B cell (primary cell): ENCODE results near the gene RNF227. TPM values are rescaled to one million over a fixed set of nuclear protein-coding genes. Genes with fewer than 3 reads are reported as not detected.

Experiments
- ATAC-seq: fragments of 200-7000 bp; cut with Tn5 transposase; one replicate; pipeline ENCODE4 v1.10.0; 2021; ENCODE audit warnings: low read depth, mild to moderate bottlenecking, moderate number of reproducible peaks, moderate library complexity
- CTCF ChIA-PET: fragments of 350-600 bp; sonication (Branson Sonifier 250); formaldehyde crosslinking; loops from one replicate; lab custom pipeline; 2021; ENCODE audit warnings: antibody characterized with exemption, inconsistent platforms; lab: Charles Lee
- POLR2A ChIA-PET: fragments of 350-600 bp; sonication (Branson Sonifier 250); formaldehyde crosslinking; loops from one replicate; lab custom pipeline; 2021; ENCODE audit warnings: antibody characterized with exemption; lab: Charles Lee
- DNase-seq: peaks from one replicate; pipeline ENCODE4 v3.0.0; 2013
- H2AFZ ChIP-seq: 2 replicates; pipeline ENCODE4 v1.6.1; 2012; ENCODE audit warnings: mild to moderate bottlenecking, low read depth, low read length; ENCODE audit not compliant: insufficient read depth, poor library complexity, severe bottlenecking
- H3K27ac ChIP-seq, 2 donors: 1 replicate in 1 of 2; 2 replicates in 1 of 2; pipeline ENCODE4 v1.5.1; 2012 to 2013; ENCODE audit warnings: low read length in 2 of 2, mild to moderate bottlenecking in 2 of 2, moderate library complexity in 1 of 2
- H3K27me3 ChIP-seq, 4 experiments: fragments of 200-600 bp in 1 of 4; sonication (generic) in 1 of 4; replicated peaks in 1 of 4; 1 replicate in 2 of 4; 2 replicates in 2 of 4; pipeline versions ENCODE4 v1.6.1 to v1.7.0; 2013 to 2016; ENCODE audit warnings: low read length in 3 of 4, mild to moderate bottlenecking in 2 of 4, mixed read lengths in 1 of 4, moderate library complexity in 1 of 4; ENCODE audit not compliant: insufficient read depth in 4 of 4, control insufficient read depth in 3 of 4; ENCODE audit errors: control extremely low read depth in 1 of 4
- H3K36me3 ChIP-seq, 2 experiments: replicated peaks in 1 of 2; 1 replicate in 1 of 2; 2 replicates in 1 of 2; pipeline versions ENCODE4 v1.6.1 to v1.7.1; 2013; ENCODE audit warnings: low read length in 1 of 2; ENCODE audit not compliant: insufficient read depth in 2 of 2, control insufficient read depth in 1 of 2; ENCODE audit errors: control extremely low read depth in 1 of 2, extremely low read depth in 1 of 2
- H3K4me1 ChIP-seq, 2 donors: fragments of 200-600 bp in 1 of 2; sonication (generic) in 1 of 2; 1 replicate in 1 of 2; 2 replicates in 1 of 2; pipeline versions ENCODE4 v1.5.1 to v1.6.1; 2013 to 2017; ENCODE audit warnings: low read length in 2 of 2; ENCODE audit not compliant: control insufficient read depth in 2 of 2, insufficient read depth in 2 of 2
- H3K4me2 ChIP-seq: replicated peaks from 2 replicates; pipeline ENCODE3; 2012; ENCODE audit warnings: mild to moderate bottlenecking, low read depth, low read length; ENCODE audit not compliant: poor library complexity, severe bottlenecking
- H3K4me3 ChIP-seq, 5 experiments: fragments of 200-600 bp in 1 of 5; sonication (generic) in 1 of 5; 1 replicate in 3 of 5; 2 replicates in 2 of 5; pipeline versions ENCODE4 v1.5.1 to v1.7.0; 2011 to 2016; ENCODE audit warnings: low read length in 4 of 5, mild to moderate bottlenecking in 4 of 5, low read depth in 2 of 5, control low read depth in 1 of 5, moderate library complexity in 1 of 5; ENCODE audit not compliant: insufficient read depth in 1 of 5; ENCODE audit errors: control extremely low read depth in 1 of 5, extremely low read depth in 1 of 5
- H3K79me2 ChIP-seq: fragments of 200-600 bp; sonication (generic); one replicate; pipeline ENCODE4 v1.6.0; 2016; ENCODE audit warnings: low read length; ENCODE audit not compliant: control insufficient read depth, insufficient read depth
- H3K9ac ChIP-seq: fragments of 200-600 bp; sonication (generic); 2 replicates; pipeline ENCODE4 v1.6.1; 2017; ENCODE audit warnings: mild to moderate bottlenecking, low read length, moderate library complexity
- H3K9me3 ChIP-seq, 3 donors: one replicate each; pipeline versions ENCODE4 v1.6.1 to v1.7.1; 2013; ENCODE audit warnings: low read length in 2 of 3; ENCODE audit not compliant: control insufficient read depth in 2 of 3, insufficient read depth in 1 of 3; ENCODE audit errors: control extremely low read depth in 1 of 3
- H4K20me1 ChIP-seq: 2 replicates; pipeline ENCODE4 v1.6.0; 2012; ENCODE audit warnings: mild to moderate bottlenecking, low read length; ENCODE audit not compliant: insufficient read depth, control insufficient read depth, poor library complexity, severe bottlenecking
- H3K27ac Mint-ChIP-seq: one replicate; pipeline ENCODE4 v1.8.0; 2021; ENCODE audit warnings: mixed read lengths
- H3K27me3 Mint-ChIP-seq: one replicate; pipeline ENCODE4 v1.8.0; 2021; ENCODE audit warnings: mixed read lengths
- H3K4me1 Mint-ChIP-seq: one replicate; pipeline ENCODE4 v1.8.0; 2021; ENCODE audit warnings: mixed read lengths
- H3K4me3 Mint-ChIP-seq: one replicate; pipeline ENCODE4 v1.8.0; 2021; ENCODE audit warnings: mixed read lengths
- H3K9me3 Mint-ChIP-seq: one replicate; pipeline ENCODE4 v1.8.0; 2022; ENCODE audit warnings: mixed read lengths; ENCODE audit not compliant: insufficient read depth
- EZH2 ChIP-seq: IDR thresholded peaks from 2 replicates; pipeline ENCODE4 v1.6.1; 2012; ENCODE audit warnings: borderline replicate concordance, low read depth, mild to moderate bottlenecking, moderate library complexity, low read length; ENCODE audit not compliant: insufficient read depth, poor library complexity, severe bottlenecking
- WGBS: methylation state at CpG from one replicate; pipeline ENCODE4 v1.1.5; 2013; ENCODE audit warnings: missing lambda C conversion rate; ENCODE audit not compliant: insufficient coverage; 5-methylcytosine and 5-hydroxymethylcytosine counted together
- intact Hi-C: fragments of 100-400 bp; cut with micrococcal nuclease; formaldehyde crosslinking; loops from one replicate; pipeline ENCODE4 v1.10.0; 2022
- polyA plus RNA-seq: library from polyadenylated mRNA; depleted of rRNA; stranded (reverse); fragments of >200 nt; gene quantifications from 2 replicates; pipeline ENCODE4 v1.2.3, GENCODE V29; 2012
- total RNA-seq, 2 donors: library from RNA; stranded (reverse); fragments of 120-200 nt in 1 of 2; gene quantifications; 1 replicate in 1 of 2; 2 replicates in 1 of 2; pipeline versions ENCODE4 v1.2.3 to v1.2.4, GENCODE V29; 2013 to 2022
- TF ChIP-seq, protein P1 (sequence below): fragments of 200-600 bp; IDR thresholded peaks from one replicate; pipeline ENCODE4 v1.8.0; 2022; ENCODE audit warnings: antibody characterized with exemption, mild to moderate bottlenecking

RNF227 gene
- total and polyA plus RNA-seq, 2 donors (not counting 1 experiment from before 2014, with no cell fraction given): 3.8 to 11.8 TPM

DNA sequence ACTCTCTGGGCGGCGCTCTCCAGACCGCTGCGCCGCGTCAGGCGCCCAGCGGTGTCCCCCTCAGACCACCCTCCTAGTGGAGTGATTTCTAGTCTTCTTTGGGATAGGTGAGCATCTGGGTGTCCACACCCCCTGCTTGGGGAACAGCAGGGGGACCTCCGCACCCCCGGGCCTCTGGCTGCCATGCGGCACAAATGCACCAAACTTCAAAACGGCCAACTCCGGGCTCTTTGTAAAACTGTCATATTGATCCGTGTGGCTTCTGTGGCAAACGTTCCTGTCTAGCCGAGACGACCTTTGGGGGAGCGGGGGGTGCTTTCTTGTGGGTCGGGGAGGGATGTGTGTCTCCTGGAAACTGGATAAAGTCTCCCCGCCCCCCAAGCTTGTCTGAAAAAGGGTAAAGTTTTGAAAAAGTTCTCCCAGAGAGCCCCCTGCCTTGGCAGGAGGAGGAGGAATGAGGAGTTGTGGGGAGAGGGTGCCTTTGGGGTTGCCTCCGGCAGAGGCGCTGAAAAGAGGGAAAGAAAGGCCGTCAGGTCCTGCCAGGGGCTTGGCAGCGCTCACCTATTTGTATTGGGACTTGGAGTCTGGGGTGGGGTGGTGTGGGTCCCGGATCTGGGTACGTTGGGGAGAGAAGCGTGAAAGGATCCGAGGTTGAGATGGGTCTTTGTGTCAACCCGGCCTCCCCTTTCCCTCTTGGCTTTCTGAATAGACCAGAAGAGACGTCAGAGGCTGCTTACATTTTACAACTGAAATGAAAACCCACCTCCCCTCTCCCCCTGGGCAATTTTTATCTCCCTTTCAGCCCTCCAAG lies 29.7 kb downstream of the RNF227 start:
- peaks cover 25 to 42% of the 10 kb centered on the region in 2 donors for H3K4me1 ChIP-seq
- ChIA-PET CTCF (interaction anchor here (0.8 to 1.4 kb wide), 6 partner anchors 18 to 171 kb away, joined by 3 to 5 read pairs (median 3); partner anchors contain the start of gene RNF227), POLR2A (interaction anchor here (0.8 to 1.4 kb wide), 2 partner anchors 29 kb away, joined by 4 to 8 read pairs; partner anchors contain the start of genes NAA38 and RNF227)
- no peak overlapping the region for H3K27ac Mint-ChIP-seq
- DNase-seq (peak; percentile 55), ATAC-seq (peak; percentile 3)
- TF ChIP-seq, protein P1, sequence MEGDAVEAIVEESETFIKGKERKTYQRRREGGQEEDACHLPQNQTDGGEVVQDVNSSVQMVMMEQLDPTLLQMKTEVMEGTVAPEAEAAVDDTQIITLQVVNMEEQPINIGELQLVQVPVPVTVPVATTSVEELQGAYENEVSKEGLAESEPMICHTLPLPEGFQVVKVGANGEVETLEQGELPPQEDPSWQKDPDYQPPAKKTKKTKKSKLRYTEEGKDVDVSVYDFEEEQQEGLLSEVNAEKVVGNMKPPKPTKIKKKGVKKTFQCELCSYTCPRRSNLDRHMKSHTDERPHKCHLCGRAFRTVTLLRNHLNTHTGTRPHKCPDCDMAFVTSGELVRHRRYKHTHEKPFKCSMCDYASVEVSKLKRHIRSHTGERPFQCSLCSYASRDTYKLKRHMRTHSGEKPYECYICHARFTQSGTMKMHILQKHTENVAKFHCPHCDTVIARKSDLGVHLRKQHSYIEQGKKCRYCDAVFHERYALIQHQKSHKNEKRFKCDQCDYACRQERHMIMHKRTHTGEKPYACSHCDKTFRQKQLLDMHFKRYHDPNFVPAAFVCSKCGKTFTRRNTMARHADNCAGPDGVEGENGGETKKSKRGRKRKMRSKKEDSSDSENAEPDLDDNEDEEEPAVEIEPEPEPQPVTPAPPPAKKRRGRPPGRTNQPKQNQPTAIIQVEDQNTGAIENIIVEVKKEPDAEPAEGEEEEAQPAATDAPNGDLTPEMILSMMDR: no peak
- TF ChIP-seq EZH2: no peak
- H3K4me3 Mint-ChIP-seq: no peak overlapping the region
- no peaks in the 10 kb centered on the region for H3K9me3 ChIP-seq
- H3K27me3 ChIP-seq: no peaks in the 10 kb centered on the region
- peaks cover 3% of the 10 kb centered on the region for H3K4me1 Mint-ChIP-seq
- H2AFZ ChIP-seq: peak overlapping the region; percentile 69
- intact Hi-C loops: loop anchor here (1.0 to 10.0 kb wide), 4 partner anchors 29 to 142 kb away; partner anchors contain the start of gene CNTROB
- no peaks in the 10 kb centered on the region for H3K9me3 Mint-ChIP-seq
- H3K27me3 Mint-ChIP-seq: no peaks in the 10 kb centered on the region
- H4K20me1 ChIP-seq: no peaks in the 10 kb centered on the region
- H3K79me2 ChIP-seq: peaks cover 14% of the 10 kb centered on the region
- under 1% methylated on average over 20 of the region's 30 CpGs for WGBS
- H3K36me3 ChIP-seq: peaks cover 0 to 8% of the 10 kb centered on the region in 2 experiments
- H3K4me3 ChIP-seq: peak overlapping the region; percentile 65 to 95 (median 79)
- peak overlapping the region; percentile 68 for H3K9ac ChIP-seq
- peak overlapping the region; percentile 46 to 68 for H3K27ac ChIP-seq
- H3K4me2 ChIP-seq: peak overlapping the region; percentile 86
